GM19193 (cell line): ENCODE data around the gene C1orf174.

ENCODE experiments used
- POLR2A ChIP-seq: IDR thresholded peaks from 4 replicates; pipeline ENCODE4 v1.6.1; 2011; ENCODE audit not compliant: insufficient read depth, insufficient read length; ENCODE audit errors: extremely low read depth

C1orf174 gene

GRCh38 chr1:3900150-3900968 is at the start of gene C1orf174:
Gene C1orf174 (minus strand): TSS chr1:3900272. CDS start chr1:3900186, 86 bp downstream.
- peak; percentile 72 for TF ChIP-seq POLR2A

GRCh38 chr1:3948344-3948743 is 48.3 kb upstream of the C1orf174 start:
- TF ChIP-seq POLR2A = no peak

- TF ChIP-seq POLR2A = no peak
Observed at GRCh38 chr1:3945916-3946840, 46.1 kb upstream of the C1orf174 start.

GRCh38 chr1:3945222-3945621 is 45.1 kb upstream of the C1orf174 start:
- no peak for TF ChIP-seq POLR2A

- TF ChIP-seq POLR2A = no peak
Observed at GRCh38 chr1:3944578-3945125, 44.6 kb upstream of the C1orf174 start.

- TF ChIP-seq POLR2A = no peak
Observed at GRCh38 chr1:3943806-3944577, 43.9 kb upstream of the C1orf174 start.

GRCh38 chr1:3943123-3943431 is 43.0 kb upstream of the C1orf174 start:
- TF ChIP-seq POLR2A = no peak

GRCh38 chr1:3942416-3943122 is 42.5 kb upstream of the C1orf174 start:
- TF ChIP-seq POLR2A = no peak

- TF ChIP-seq POLR2A = no peak
Observed at GRCh38 chr1:3940754-3941345, 40.8 kb upstream of the C1orf174 start.

GRCh38 chr1:3940081-3940753 is 40.1 kb upstream of the C1orf174 start:
- TF ChIP-seq POLR2A = no peak

- TF ChIP-seq POLR2A = no peak
Observed at GRCh38 chr1:3939242-3940080, 39.4 kb upstream of the C1orf174 start.

- no peak for TF ChIP-seq POLR2A
Observed at GRCh38 chr1:3932156-3932919, 32.3 kb upstream of the C1orf174 start.
